Measurements from ENCODE around the gene RASA3.

DNA sequence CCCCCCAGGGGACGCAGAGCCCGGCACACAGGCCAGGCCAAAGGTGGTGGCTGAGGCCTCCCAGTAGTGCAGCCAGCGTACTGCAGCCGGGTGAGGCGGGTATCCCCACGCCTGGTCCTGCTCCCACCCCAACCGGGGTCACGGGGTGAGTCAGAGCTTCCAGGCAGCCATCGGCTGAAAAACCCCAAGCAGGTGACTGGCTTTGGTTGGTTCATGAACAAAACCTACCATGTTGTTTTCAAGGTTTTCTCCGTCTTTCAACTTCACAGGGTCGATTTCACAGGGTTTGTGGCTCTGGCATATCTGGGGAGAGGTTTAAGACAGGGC, 116.5 kb downstream of the RASA3 start:
- no peak for TF ChIP-seq RAD21 (IDR thresholded peaks at IDR 0.05; ENCODE audit: low read length)
- TF ChIP-seq, protein P1, sequence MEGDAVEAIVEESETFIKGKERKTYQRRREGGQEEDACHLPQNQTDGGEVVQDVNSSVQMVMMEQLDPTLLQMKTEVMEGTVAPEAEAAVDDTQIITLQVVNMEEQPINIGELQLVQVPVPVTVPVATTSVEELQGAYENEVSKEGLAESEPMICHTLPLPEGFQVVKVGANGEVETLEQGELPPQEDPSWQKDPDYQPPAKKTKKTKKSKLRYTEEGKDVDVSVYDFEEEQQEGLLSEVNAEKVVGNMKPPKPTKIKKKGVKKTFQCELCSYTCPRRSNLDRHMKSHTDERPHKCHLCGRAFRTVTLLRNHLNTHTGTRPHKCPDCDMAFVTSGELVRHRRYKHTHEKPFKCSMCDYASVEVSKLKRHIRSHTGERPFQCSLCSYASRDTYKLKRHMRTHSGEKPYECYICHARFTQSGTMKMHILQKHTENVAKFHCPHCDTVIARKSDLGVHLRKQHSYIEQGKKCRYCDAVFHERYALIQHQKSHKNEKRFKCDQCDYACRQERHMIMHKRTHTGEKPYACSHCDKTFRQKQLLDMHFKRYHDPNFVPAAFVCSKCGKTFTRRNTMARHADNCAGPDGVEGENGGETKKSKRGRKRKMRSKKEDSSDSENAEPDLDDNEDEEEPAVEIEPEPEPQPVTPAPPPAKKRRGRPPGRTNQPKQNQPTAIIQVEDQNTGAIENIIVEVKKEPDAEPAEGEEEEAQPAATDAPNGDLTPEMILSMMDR (conservative IDR thresholded peaks at IDR 0.05; ENCODE audit: low read depth, low read length): no peak

Measured in IMR-90 (cell line).